MM.1S (cell line): ENCODE measurements around the gene ATXN10.

ENCODE experiments used
- CTCF ChIP-seq: fragments of 300-600 bp; sonication (generic); IDR thresholded peaks from 2 replicates; pipeline ENCODE4 v1.5.1; 2016; ENCODE audit warnings: antibody characterized with exemption, low read length, mixed read lengths
- EZH2phosphoT487 ChIP-seq: fragments of 300-600 bp; sonication (generic); IDR thresholded peaks from 2 replicates; pipeline ENCODE4 v1.6.1; 2018; ENCODE audit warnings: antibody characterized with exemption, low read length

- TF ChIP-seq CTCF (no peak), EZH2phosphoT487 (no peak)
Measured at GRCh38 chr22:45702981-45703380, 31.3 kb downstream of the ATXN10 start.
